ENCODE measurements around the gene MTUS2.

The MTUS2 gene

DNA sequence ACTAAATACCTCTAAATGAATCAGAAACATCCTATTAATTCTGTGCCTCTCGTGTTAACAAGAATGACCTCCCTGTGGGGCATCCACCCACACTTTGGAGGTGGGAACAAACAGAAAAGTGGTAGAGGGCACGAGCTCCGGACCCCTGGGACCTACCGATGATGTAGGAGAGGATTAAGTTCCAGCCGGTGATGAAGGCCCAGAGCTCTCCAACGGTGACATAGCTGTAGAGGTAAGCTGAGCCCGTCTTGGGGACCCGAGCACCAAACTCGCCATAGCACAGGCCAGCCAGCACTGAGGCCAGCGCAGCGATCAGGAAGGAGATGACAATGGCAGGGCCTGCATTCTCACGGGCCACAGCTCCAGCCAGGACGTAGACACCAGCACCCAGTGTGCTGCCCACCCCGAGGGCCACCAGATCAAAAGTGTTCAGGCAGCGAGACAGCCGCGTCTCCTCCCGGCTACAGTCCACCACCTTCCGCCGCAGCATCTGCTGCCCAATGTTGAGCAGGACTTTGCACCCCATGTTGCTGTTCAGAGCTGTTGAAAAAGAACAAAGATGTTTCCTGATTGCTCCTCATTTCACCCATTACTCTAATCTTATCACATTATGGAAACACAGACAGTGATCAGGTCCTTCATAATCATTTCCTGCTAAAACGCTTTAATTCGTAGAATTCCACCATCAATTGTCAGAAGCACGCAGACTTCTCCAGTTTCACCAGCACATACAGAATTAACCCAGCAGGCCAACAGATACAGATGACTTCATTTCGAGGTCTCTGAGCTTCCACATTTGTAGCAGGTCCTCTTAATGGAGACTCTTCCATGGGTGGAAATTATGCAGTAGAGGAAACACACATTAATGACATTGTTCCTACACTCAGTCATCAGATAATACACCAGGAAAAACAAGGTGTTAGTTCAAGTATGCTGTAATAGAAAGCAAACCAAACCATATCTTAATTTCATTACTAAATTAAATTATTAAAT, 715.8 kb downstream of the MTUS2 start:
- DNase-seq: no peak

GRCh38 chr13:29536853-29537252, 716.7 kb downstream of the MTUS2 start:
- no peak for DNase-seq

GRCh38 chr13:29537736-29538651, 717.9 kb downstream of the MTUS2 start:
- DNase-seq: no peak

DNA sequence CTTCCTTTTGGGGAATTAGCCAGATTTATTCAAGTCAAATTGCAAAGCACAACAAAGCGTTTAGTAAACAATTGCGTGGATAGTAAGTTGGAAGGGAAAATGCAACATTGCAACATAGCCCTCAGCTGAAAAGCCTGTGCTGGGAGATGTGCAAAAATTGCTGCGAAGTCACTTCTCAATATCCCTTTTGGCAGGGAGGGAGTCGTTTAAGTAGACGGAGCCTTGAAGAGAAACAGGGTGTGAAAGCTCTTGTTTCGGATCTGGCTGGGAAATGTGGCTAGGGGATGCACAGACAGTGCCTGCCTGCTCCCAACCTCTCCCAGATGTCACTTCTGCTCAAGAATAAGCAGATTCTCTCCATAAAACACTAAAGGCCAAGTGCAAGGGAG, 718.5 kb downstream of the MTUS2 start:
- DNase-seq: no peak

- no peak for DNase-seq
These were observed 719.7 kb downstream of the MTUS2 start for GRCh38 chr13:29539856-29540255.

GRCh38 chr13:29540334-29540733, 720.2 kb downstream of the MTUS2 start:
- no peak for DNase-seq

DNA sequence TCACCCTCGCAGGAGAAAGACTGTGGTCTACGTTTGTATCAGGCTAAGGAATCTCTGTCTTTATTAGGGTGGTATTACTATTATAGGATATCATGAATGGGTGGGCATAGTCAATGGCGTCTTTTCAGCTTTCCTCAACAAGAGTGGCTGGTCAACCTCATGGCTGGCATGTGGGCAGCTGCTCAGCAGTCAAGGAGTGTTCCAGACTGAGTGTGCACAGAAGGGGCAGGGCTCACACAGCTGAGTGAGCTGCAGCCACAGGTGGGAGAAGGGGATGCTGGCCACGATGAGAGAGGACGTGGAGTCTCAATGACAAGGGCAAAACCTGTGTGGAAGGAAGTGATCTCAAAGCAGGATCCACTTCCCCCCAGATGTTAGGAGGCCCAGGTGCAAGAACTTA, 720.7 kb downstream of the MTUS2 start:
- no peak for DNase-seq

DNA sequence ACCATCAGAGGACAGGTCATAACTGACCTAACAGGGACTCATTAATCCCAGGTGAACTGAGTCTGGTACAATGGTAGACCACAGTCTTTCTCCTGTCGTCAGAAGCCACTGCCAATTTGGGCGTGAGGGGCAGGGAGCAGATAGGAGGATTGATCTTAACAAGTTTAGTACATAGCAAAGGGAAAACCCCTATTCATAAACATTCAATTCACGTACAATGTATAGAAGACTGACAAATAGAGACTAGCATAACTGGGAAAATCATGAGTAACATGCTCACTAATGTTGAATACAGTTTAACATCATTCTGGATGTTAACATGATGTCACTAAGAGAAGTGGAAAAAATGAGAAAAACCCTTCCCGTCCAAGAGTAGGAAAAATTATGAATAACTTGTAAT, 721.3 kb downstream of the MTUS2 start:
- DNase-seq: no peak

- DNase-seq: no peak
These were observed 722.2 kb downstream of the MTUS2 start for GRCh38 chr13:29542381-29542780.

DNA sequence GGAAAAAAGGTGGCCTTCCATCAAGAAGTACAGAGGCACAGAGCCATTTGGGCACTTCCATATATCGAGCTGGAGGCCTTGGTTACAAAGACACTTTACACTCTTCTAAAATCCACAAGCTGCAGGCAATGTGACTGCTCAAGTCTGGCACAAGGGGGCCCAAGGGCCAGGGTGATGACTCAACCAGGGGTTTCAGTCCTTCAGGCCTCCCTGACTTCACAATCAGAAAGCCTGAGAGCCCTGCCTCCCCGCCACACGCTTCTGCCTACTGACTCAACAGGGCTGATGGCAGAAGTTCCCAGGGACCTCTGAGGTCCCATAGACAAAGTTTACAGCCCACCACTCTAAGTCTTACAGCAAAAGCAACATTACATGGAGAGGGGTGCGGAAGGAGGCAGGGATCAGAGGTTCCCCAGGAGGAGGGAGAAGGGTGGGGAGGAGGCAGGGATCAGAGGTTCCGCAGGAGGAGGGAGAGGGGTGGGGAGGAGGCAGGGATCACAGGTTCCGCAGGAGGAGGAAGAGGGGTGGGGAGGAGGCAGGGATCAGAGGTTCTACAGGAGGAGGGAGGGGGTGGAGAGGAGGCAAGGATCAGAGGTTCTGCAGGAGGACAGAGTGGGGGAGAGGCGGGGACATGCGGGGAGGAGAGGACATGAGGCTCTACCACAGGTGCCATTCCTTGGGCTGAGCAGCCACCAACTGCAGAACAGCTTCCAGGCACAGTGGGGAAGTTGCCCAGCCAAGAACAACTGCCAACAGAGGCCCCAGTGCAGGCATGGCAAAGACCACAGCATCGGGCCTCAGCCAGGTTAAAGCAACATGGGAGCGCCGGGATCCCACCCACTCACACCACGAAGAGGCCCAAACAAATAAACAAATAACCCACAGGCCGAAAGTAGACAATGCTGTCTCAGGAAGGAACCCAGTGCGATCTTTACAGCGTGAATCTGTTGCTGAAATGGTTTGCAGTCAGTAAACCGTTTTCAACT, 723.4 kb downstream of the MTUS2 start:
- DNase-seq: peak; percentile 23

DNA sequence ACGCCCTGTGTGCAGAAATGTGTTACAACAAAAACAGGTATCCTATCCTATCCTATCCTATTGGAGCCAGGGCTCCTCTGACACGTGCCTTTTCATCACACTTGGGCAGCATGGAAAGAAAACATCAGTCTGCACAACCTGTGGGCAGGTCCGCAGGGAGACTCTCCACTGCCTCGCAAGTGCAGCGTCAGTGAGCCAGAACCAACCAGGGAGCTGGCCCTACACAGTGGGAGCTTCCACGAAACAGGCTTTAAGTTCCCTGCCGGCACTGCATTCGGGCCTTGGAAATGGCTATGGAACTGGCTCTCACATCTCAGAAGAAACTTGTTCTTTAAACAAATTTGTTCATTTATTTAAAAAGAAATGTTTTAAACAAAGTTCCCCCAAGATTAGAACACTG, 725.8 kb downstream of the MTUS2 start:
- DNase-seq: no peak

DNA sequence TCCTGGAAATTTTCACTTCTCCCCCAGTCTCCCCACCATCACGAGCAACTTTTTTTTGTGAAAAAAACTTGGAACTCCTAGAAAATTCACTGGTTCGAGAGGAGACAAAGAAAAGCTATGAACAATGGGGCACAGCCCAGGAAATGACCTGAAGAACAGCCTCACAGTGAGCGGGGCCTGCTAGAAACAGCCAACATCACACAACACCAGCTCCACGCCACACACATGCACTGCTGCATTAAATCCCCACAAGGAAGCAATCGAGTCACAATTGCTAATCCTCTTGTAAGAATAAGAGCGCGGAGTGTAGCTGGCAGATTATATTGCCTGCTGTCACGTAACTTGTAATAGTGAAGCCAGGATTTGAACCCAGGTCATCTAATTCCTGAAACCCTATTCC, 726.5 kb downstream of the MTUS2 start:
- no peak for DNase-seq

DNA sequence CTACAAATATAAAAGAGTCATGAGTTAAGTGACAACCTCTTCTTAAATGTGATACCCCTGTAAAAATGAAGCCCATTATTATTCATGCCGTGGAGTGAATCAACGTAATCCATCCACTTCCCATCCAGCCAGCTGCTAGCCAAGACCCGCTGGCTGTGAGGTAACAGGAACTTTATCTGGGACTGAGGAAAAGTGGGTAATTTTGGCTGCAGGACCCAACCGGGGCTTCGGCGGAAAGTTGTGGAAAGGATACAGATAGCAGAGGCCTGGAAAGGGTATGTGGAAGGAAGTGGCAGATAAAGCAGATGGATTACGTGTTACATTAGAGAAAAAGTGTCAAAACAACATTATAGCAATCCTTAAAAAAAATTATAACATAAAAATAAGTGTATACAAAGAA, 727.0 kb downstream of the MTUS2 start:
- no peak for DNase-seq

DNA sequence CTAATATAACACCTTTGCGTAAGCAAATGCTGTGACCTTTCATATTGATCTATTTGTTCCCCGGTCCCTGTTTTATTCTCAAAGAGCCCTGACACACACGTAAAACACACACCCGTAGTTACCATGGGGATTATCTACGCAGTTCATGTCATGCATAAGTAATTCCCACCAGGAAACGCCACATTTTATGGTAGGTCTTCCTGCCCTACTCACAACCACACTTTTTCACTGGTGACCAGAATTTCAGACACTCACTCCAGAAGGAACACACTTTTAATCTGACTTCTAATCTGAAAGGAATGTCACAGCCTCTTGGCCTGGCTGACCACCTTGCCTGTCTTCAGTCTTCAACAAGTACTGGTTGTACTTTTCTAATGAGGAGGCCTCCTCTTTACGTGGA, 728.6 kb downstream of the MTUS2 start:
- no peak for DNase-seq

GRCh38 chr13:29550430-29550988, 730.4 kb downstream of the MTUS2 start:
- no peak for DNase-seq

DNA sequence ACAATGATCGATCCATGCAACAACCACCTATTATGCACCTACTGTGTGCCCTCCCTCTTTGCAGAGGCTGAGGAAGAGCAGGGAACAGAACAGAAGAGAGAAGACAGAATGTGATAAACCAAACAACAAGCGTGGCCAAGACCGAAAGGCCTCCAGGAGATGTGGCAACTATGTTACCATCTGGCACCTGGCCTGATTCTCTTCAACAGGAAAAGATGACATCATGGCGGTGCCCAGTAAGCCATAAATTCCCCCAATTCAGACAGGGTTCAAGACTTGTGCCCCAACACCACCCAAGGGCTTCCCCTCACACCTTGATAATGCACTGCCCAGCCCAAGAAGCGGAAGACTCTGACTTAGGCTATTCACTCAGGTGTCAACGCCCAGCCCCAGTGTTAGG, 731.1 kb downstream of the MTUS2 start:
- DNase-seq: no peak
